PC-3 (cell line): ENCODE measurements around the gene PLD4. TPM values are rescaled to one million over a fixed set of nuclear protein-coding genes. Genes with fewer than 3 reads are reported as not detected.

Experiments used
- ATAC-seq: fragments of 200-7000 bp; cut with Tn5 transposase; 2 replicates; pipeline ENCODE4 v1.9.1; 2020; ENCODE audit warnings: mild to moderate bottlenecking, moderate library complexity
- BruUV-seq: library from RNA; stranded (reverse); fragments of 400-500 nt; replicated peaks from 2 replicates; lab custom pipeline; 2021; lab: Mats Ljungman, UMichigan
- CTCF ChIA-PET: fragments of 300-600 bp; sonication (Branson Sonifier 250); formaldehyde crosslinking; loops from one replicate; lab custom pipeline; 2022; ENCODE audit warnings: antibody characterized with exemption; lab: Charles Lee
- POLR2A ChIA-PET: fragments of 300-600 bp; sonication (Branson Sonifier 250); formaldehyde crosslinking; loops from one replicate; lab custom pipeline; 2022; ENCODE audit warnings: antibody characterized with exemption; ENCODE audit not compliant: unreplicated experiment; lab: Charles Lee
- DNase-seq: peaks from one replicate; pipeline ENCODE4 v3.0.0-alpha.2; 2015
- H2AFZ ChIP-seq: fragments of 300-600 bp; sonication (generic); 2 replicates; pipeline ENCODE4 v1.6.0; 2016; ENCODE audit warnings: antibody characterized with exemption, low read length
- H3F3A ChIP-seq: fragments of 300-600 bp; sonication (generic); one replicate; pipeline ENCODE4 v1.6.0; 2017; ENCODE audit warnings: antibody characterized with exemption, low read length, control low read depth, mild to moderate bottlenecking; ENCODE audit not compliant: unreplicated experiment
- H3K27ac ChIP-seq: fragments of 300-600 bp; sonication (generic); 2 replicates; pipeline ENCODE4 v1.5.1; 2016; ENCODE audit warnings: mild to moderate bottlenecking, low read length
- H3K27me3 ChIP-seq: fragments of 300-600 bp; sonication (generic); 2 replicates; pipeline ENCODE4 v1.6.1; 2016; ENCODE audit warnings: low read length, mixed read lengths
- H3K36me3 ChIP-seq: fragments of 300-600 bp; sonication (generic); 2 replicates; pipeline ENCODE4 v1.6.1; 2016; ENCODE audit warnings: low read depth, mixed run types, low read length, mixed read lengths
- H3K4me1 ChIP-seq: fragments of 300-600 bp; sonication (generic); 2 replicates; pipeline ENCODE4 v1.5.1; 2016; ENCODE audit warnings: low read length; ENCODE audit not compliant: insufficient read depth
- H3K4me2 ChIP-seq: fragments of 300-600 bp; sonication (generic); 2 replicates; pipeline ENCODE4 v1.6.0; 2016; ENCODE audit warnings: low read length
- H3K4me3 ChIP-seq: fragments of 300-600 bp; sonication (generic); 2 replicates; pipeline ENCODE4 v1.5.1; 2016; ENCODE audit warnings: mild to moderate bottlenecking, low read length, mixed read lengths
- H3K79me2 ChIP-seq: fragments of 300-600 bp; sonication (generic); 2 replicates; pipeline ENCODE4 v1.6.1; 2017; ENCODE audit warnings: low read length, mixed read lengths
- H3K9ac ChIP-seq: fragments of 300-600 bp; sonication (generic); 2 replicates; pipeline ENCODE4 v1.6.0; 2016; ENCODE audit warnings: mild to moderate bottlenecking, low read length
- H3K9me2 ChIP-seq: fragments of 300-600 bp; sonication (generic); replicated peaks from 2 replicates; pipeline ENCODE4 v1.6.1; 2016; ENCODE audit warnings: mixed run types, low read length, mixed read lengths
- H3K9me3 ChIP-seq: fragments of 300-600 bp; sonication (generic); 2 replicates; pipeline ENCODE4 v1.6.1; 2016; ENCODE audit warnings: low read length, mixed read lengths
- H4K20me1 ChIP-seq: fragments of 300-600 bp; sonication (generic); 2 replicates; pipeline ENCODE4 v1.6.1; 2016; ENCODE audit warnings: low read length, mixed read lengths
- EZH2 ChIP-seq: fragments of 300-600 bp; sonication (generic); IDR thresholded peaks from one replicate; pipeline ENCODE4 v1.6.1; 2017; ENCODE audit warnings: antibody characterized with exemption, mild to moderate bottlenecking, low read length; ENCODE audit not compliant: unreplicated experiment
- EZH2phosphoT487 ChIP-seq: fragments of 300-600 bp; sonication (generic); IDR thresholded peaks from 2 replicates; pipeline ENCODE4 v1.6.1; 2018; ENCODE audit warnings: mild to moderate bottlenecking, antibody characterized with exemption, low read length, borderline replicate concordance
- intact Hi-C: fragments of 100-400 bp; cut with micrococcal nuclease; formaldehyde crosslinking; loops from 2 replicates; pipeline ENCODE4 v1.9.0; 2023
- total RNA-seq: library from RNA; depleted of rRNA; stranded (reverse); fragments of >200 nt; gene quantifications from 2 replicates; pipeline ENCODE4 v1.2.3, GENCODE V29; 2014
- TF ChIP-seq, protein P1 (sequence below): fragments of 300-600 bp; sonication (generic); conservative IDR thresholded peaks from 2 replicates; pipeline ENCODE4 v1.5.1; 2017; ENCODE audit warnings: antibody characterized with exemption, low read depth, mild to moderate bottlenecking, low read length

Gene PLD4
- total RNA-seq, 1 experiment from 2014 or later = 0.04 TPM

DNA sequence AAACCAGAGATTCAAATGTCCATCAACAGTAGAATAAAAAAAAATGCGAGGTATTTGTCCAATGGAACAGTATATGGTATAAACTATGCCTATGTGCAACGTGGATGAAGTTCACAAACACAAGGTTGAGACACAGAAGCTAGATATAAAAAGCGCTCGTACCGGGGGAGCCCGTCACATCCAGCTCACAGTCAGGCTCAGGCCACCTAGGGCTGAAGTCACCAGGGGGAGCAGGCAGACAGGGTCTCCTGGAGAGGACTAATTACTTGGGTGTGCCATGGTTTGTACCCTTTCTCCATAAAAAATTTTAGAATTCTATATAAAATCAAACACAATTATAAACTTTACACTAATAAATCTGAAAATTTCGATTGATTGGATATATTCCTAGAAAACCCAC, 39.9 kb downstream of the PLD4 start:
- DNase-seq (no peak), ATAC-seq (no peak)
- POLR2A ChIA-PET = no interaction called here
- Histone ChIP-seq H3K4me3 (no peak overlapping the region), H3K4me2 (no peak overlapping the region), H3K9me2 (no peaks in the 10 kb centered on the region), H3K4me1 (peaks cover 29% of the 10 kb centered on the region), H3K27ac (no peak overlapping the region), H3F3A (no peaks in the 10 kb centered on the region), H2AFZ (no peak overlapping the region), H4K20me1 (no peaks in the 10 kb centered on the region), H3K27me3 (no peaks in the 10 kb centered on the region), H3K36me3 (no peaks in the 10 kb centered on the region), H3K9me3 (no peaks in the 10 kb centered on the region), H3K79me2 (0 out of 2 replicates have a peak, but pooled peaks cover 4% of the 10 kb centered on the region), H3K9ac (no peak overlapping the region)
- no TSS peak for BruUV-seq
- intact Hi-C loops = no loop called here
- no peak for TF ChIP-seq EZH2
- TF ChIP-seq, protein P1, sequence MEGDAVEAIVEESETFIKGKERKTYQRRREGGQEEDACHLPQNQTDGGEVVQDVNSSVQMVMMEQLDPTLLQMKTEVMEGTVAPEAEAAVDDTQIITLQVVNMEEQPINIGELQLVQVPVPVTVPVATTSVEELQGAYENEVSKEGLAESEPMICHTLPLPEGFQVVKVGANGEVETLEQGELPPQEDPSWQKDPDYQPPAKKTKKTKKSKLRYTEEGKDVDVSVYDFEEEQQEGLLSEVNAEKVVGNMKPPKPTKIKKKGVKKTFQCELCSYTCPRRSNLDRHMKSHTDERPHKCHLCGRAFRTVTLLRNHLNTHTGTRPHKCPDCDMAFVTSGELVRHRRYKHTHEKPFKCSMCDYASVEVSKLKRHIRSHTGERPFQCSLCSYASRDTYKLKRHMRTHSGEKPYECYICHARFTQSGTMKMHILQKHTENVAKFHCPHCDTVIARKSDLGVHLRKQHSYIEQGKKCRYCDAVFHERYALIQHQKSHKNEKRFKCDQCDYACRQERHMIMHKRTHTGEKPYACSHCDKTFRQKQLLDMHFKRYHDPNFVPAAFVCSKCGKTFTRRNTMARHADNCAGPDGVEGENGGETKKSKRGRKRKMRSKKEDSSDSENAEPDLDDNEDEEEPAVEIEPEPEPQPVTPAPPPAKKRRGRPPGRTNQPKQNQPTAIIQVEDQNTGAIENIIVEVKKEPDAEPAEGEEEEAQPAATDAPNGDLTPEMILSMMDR = no peak
- TF ChIP-seq EZH2phosphoT487 = no peak
- CTCF ChIA-PET = interaction anchor here (0.7 kb wide), 1 partner anchor 9 kb away, joined by 3 read pairs; no protein-coding TSS in a partner anchor

DNA sequence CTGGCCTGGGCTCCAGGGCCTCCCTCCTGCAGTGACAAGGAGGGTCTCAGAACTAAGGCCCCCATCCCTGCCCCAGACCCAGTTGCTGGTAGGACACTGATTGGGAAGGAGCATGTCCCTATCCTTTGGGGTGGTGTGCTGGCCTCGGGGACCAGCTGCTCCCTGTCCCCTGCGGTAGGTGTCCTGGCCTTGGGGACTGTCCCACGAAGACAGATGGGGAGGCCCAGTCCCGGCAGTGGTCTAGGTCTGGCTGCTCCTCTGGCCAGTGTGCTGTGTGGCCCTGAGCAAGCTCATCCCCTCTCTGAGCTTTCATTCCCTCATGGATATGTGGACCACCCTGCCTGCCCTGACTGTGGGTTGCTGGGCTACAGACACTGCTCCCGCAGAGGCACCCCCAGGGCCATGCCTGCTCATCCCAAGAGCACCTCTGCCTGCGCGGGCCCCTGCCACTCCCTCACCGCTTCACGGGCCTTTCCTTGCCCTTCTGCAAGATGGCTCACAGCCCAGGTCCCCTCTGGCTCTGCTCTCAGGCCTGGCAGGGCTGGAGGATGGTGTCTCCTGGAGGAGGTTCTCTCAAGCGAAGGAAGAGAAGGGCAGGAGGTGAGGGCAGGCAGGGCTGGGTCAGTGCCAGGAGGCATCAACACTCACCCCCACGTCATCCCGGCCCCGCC, 41.0 kb downstream of the PLD4 start:
- intact Hi-C loops = no loop called here

More for the DNA sequence above, 41.0 kb downstream of the PLD4 start:
- Histone ChIP-seq H3K9ac (no peak overlapping the region), H3K27me3 (no peaks in the 10 kb centered on the region), H3K4me3 (no peak overlapping the region), H3K9me2 (no peaks in the 10 kb centered on the region), H2AFZ (no peak overlapping the region), H3K4me2 (no peak overlapping the region), H3F3A (no peaks in the 10 kb centered on the region), H3K36me3 (no peaks in the 10 kb centered on the region), H4K20me1 (no peaks in the 10 kb centered on the region), H3K79me2 (0 out of 2 replicates have a peak, but pooled peaks cover 4% of the 10 kb centered on the region), H3K4me1 (peaks cover 40% of the 10 kb centered on the region), H3K27ac (no peak overlapping the region), H3K9me3 (no peaks in the 10 kb centered on the region)
- CTCF ChIA-PET = interaction anchor here (0.7 kb wide), 1 partner anchor 8 kb away, joined by 3 read pairs; no protein-coding TSS in a partner anchor
- no TSS peak for BruUV-seq
- DNase-seq (no peak), ATAC-seq (no peak)
- POLR2A ChIA-PET = no interaction called here
- TF ChIP-seq EZH2phosphoT487 (no peak), EZH2 (no peak)
- TF ChIP-seq, protein P1 = no peak
